SIG-M5 treated with dmso at 0.1 percent for 504 hours (cell line): Measurements from ENCODE around the gene PAX5.

ENCODE experiments used
- DNase-seq: peaks from one replicate; lab custom pipeline; 2025; ENCODE audit not compliant: unreplicated experiment; lab: John Stamatoyannopoulos, UW

Gene PAX5

DNA sequence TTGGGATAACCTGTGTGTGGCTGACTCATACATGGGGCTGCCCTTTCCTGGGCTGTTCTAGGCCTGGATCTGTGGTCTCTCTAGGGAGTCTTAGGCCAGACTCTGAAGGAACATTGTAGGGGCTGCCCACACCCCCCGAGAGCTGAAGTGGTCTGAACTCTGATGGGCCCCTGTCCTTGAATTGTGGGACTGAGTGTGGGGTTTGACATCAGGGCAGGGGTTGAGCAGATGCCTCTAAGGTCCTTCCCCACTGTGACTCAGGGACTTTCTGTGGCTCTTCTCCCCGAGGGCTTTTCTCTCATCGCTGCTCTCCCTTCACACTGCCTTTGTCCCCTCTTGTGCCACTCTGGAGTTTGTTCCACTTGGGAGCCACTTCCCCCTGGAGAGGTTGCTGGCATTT, 246.4 kb downstream of the PAX5 start:
- DNase-seq, result no peak
